SK-N-SH treated with all-trans-retinoic acid at 6 μM for 48 hours (cell line): ENCODE results near the gene ABCC6.
"Not testable (repeated sequence)": the region's sequence is repeated elsewhere in the genome, so short reads cannot be mapped to it uniquely, and the experiment has no call there.

ENCODE experiments used
- RARB ChIP-seq: fragments of 250-450 bp; sonication (Bioruptor Pico); IDR thresholded peaks from 2 replicates; pipeline ENCODE4 v1.8.0; 2021; ENCODE audit warnings: mild to moderate bottlenecking, moderate library complexity
- TCF4 ChIP-seq: fragments of 250-450 bp; sonication (Bioruptor Pico); IDR thresholded peaks from 2 replicates; pipeline ENCODE4 v1.8.0; 2021; ENCODE audit warnings: mild to moderate bottlenecking, moderate library complexity, borderline replicate concordance
- ZNF565 ChIP-seq: fragments of 450-650 bp; formaldehyde crosslinking; conservative IDR thresholded peaks from 2 replicates; pipeline ENCODE4 v1.5.0; 2020; ENCODE audit warnings: low read depth, mild to moderate bottlenecking, moderate library complexity
- TF ChIP-seq, protein P1 (sequence below): fragments of 250-450 bp; sonication (Bioruptor Pico); IDR thresholded peaks from 2 replicates; pipeline ENCODE4 v1.8.0; 2020; ENCODE audit warnings: mild to moderate bottlenecking, moderate library complexity, borderline replicate concordance
- TF ChIP-seq, protein P2 (sequence below): fragments of 250-450 bp; sonication (Bioruptor Pico); IDR thresholded peaks from 2 replicates; pipeline ENCODE4 v1.5.1; 2021; ENCODE audit warnings: mild to moderate bottlenecking, moderate library complexity

DNA sequence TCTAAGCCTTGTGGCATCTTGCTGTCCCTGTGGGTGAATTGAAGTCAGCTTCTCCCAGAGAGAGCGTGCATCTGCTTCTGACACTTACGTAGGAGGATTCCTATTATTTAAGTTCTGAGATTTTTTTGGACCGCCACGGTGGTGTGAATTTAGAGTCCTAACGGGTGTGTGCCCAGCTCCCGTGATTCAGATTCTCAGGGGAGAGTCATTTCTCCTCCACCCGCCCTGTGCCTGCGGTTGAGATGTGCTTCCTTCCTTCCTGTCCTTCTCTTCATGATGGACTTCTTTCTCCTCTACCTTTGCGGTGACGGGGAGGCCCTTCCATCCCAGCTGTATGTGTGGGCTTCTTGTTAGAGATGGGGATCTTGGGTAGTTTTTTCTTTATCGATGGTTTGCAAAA is 20.6 kb upstream of the ABCC6 start:
- TF ChIP-seq, protein P1, sequence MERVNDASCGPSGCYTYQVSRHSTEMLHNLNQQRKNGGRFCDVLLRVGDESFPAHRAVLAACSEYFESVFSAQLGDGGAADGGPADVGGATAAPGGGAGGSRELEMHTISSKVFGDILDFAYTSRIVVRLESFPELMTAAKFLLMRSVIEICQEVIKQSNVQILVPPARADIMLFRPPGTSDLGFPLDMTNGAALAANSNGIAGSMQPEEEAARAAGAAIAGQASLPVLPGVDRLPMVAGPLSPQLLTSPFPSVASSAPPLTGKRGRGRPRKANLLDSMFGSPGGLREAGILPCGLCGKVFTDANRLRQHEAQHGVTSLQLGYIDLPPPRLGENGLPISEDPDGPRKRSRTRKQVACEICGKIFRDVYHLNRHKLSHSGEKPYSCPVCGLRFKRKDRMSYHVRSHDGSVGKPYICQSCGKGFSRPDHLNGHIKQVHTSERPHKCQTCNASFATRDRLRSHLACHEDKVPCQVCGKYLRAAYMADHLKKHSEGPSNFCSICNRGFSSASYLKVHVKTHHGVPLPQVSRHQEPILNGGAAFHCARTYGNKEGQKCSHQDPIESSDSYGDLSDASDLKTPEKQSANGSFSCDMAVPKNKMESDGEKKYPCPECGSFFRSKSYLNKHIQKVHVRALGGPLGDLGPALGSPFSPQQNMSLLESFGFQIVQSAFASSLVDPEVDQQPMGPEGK (CRISPR knock-in tag), result not testable (repeated sequence)
- not testable (repeated sequence) for TF ChIP-seq TCF4, ZNF565, RARB (CRISPR knock-in tag)
- TF ChIP-seq, protein P2, sequence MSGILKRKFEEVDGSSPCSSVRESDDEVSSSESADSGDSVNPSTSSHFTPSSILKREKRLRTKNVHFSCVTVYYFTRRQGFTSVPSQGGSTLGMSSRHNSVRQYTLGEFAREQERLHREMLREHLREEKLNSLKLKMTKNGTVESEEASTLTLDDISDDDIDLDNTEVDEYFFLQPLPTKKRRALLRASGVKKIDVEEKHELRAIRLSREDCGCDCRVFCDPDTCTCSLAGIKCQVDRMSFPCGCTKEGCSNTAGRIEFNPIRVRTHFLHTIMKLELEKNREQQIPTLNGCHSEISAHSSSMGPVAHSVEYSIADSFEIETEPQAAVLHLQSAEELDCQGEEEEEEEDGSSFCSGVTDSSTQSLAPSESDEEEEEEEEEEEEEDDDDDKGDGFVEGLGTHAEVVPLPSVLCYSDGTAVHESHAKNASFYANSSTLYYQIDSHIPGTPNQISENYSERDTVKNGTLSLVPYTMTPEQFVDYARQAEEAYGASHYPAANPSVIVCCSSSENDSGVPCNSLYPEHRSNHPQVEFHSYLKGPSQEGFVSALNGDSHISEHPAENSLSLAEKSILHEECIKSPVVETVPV, result not testable (repeated sequence)
